Astrocyte of the cerebellum (primary cell): Measurements from ENCODE around the gene MAPK11.

ENCODE experiments used
- DNase-seq: peaks from one replicate; pipeline ENCODE4 v3.0.0-alpha.2; 2011; ENCODE audit warnings: low read depth
- H3K4me3 ChIP-seq: 2 replicates; pipeline ENCODE4 v1.5.1; 2011; ENCODE audit warnings: mild to moderate bottlenecking, low read depth, low read length, moderate library complexity
- CTCF ChIP-seq: IDR thresholded peaks from 2 replicates; pipeline ENCODE4 v1.5.1; 2012; ENCODE audit warnings: low read length, low read depth, moderate library complexity, mild to moderate bottlenecking; ENCODE audit errors: missing control alignments
- in situ Hi-C: cut with HindIII; loops from 2 replicates; pipeline ENCODE4 v1.10.0; 2017; ENCODE audit warnings: low sequenced_read_pairs

MAPK11 gene

GRCh38 chr22:50258361-50259292 is 11.6 kb downstream of the MAPK11 start:
- in situ Hi-C loops = no loop called here
- no peak for TF ChIP-seq CTCF
- H3K4me3 ChIP-seq = no peak overlapping the region
- DNase-seq = no peak

GRCh38 chr22:50257451-50258360 is 12.5 kb downstream of the MAPK11 start:
- TF ChIP-seq CTCF = no peak
- in situ Hi-C loops = no loop called here
- H3K4me3 ChIP-seq = no peak overlapping the region
- DNase-seq = no peak

GRCh38 chr22:50257041-50257440 is 13.1 kb downstream of the MAPK11 start:
- in situ Hi-C loops = no loop called here
- no peak for TF ChIP-seq CTCF
- DNase-seq = no peak
- H3K4me3 ChIP-seq = no peak overlapping the region

- TF ChIP-seq CTCF = no peak
- in situ Hi-C loops = no loop called here
- no peak for DNase-seq
- no peak overlapping the region for H3K4me3 ChIP-seq
Observed at GRCh38 chr22:50256258-50256862, 13.8 kb downstream of the MAPK11 start.

- TF ChIP-seq CTCF = no peak
- no peak overlapping the region for H3K4me3 ChIP-seq
- no peak for DNase-seq
- in situ Hi-C loops = no loop called here
Observed at GRCh38 chr22:50255607-50256006, 14.6 kb downstream of the MAPK11 start.

GRCh38 chr22:50255099-50255498 is 15.1 kb downstream of the MAPK11 start:
- DNase-seq = no peak
- no peak for TF ChIP-seq CTCF
- in situ Hi-C loops = no loop called here
- H3K4me3 ChIP-seq = no peak overlapping the region
